ENCODE measurements around the gene PP2D1. TPM values are rescaled to one million over a fixed set of nuclear protein-coding genes. Genes with fewer than 3 reads are reported as not detected.

The PP2D1 gene
- total and polyA plus RNA-seq, 9 of the 15 experiments (the other 6 are each of a cell fraction or from before 2014, with no cell fraction given) = 0.07 to 0.10 TPM; not detected in 7

DNA sequence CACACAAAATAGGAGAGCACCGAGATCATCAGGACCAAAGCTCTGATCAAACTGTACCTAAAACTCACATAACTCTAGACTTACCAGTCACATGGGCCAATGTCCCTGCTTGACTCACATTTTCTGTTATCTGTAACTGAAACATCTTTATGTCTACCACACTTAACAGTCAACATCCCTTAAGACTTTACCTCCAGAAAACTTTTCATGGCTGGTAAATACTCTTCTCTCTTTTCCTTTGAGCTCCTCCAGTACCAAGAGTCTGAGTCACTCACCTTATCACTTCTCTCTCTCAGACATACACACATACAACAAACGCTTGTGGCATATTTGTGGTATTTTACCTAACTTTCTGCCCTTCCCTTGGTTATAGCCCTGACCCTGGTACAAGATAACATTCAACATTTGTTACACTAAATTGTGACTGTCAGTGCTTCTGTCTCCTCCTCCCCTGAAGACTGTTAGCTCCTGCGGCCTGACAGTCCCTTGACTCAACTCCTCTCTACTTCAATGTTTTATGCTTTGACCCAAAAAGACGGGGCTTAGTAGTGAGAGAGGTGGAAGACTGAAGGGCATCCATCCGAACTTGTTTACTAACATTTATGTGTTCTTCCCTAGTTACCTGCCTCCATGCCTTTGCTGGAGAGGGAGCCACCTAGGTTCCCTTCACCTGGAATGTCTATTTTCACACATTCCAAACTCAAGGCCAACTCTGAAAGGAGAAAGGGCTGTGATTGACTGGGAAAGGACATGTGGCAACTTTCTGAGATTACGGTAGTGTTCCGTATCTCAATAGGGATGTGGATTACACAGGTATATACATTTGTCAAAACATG, 74.4 kb downstream of the PP2D1 start (continued):
- TF ChIP-seq NFXL1 (CRISPR knock-in tag; IDR thresholded peaks at IDR 0.05) (no peak), FOSL1 (tag; conservative IDR thresholded peaks at IDR 0.05) (peak; percentile 98), ZNF436 (CRISPR knock-in tag; IDR thresholded peaks at IDR 0.05) (no peak), NONO (IDR thresholded peaks at IDR 0.05; ENCODE audit: low read depth in 2 of 2, low read length in 1 of 2) (no peak; a peak in 1 of 4 replicates), ZEB2 (IDR thresholded peaks at IDR 0.05) (peak; percentile 90), SP1 (CRISPR knock-in tag; IDR thresholded peaks at IDR 0.05) (no peak), RFX7 (CRISPR knock-in tag; IDR thresholded peaks at IDR 0.05) (no peak), NFRKB (IDR thresholded peaks at IDR 0.05; ENCODE audit: low read depth) (0 out of 2 replicates have a peak, but pooled peaks have one; percentile 37), C11orf30 (IDR thresholded peaks at IDR 0.05; ENCODE audit: low read depth) (no peak), BDP1 (IDR thresholded peaks at IDR 0.05; ENCODE audit: insufficient read depth, insufficient read length) (no peak), MAZ (CRISPR knock-in tag; conservative IDR thresholded peaks at IDR 0.05 in 1 of 2, IDR thresholded peaks at IDR 0.05 in 1 of 2) (peak in 1 of 2 experiments; percentile 34; a peak in 1 of 4 replicates), CXXC5 (CRISPR knock-in tag; IDR thresholded peaks at IDR 0.05) (peak; percentile 39; the same call in 1 of the 2 replicates), ZNF274 (IDR thresholded peaks at IDR 0.05; ENCODE audit: borderline replicate concordance, low read depth, low read length) (no peak), ZNF3 (CRISPR knock-in tag; IDR thresholded peaks at IDR 0.05) (no peak), JUND (IDR thresholded peaks at IDR 0.05; ENCODE audit: borderline replicate concordance, low read depth, low read length) (peak; percentile 93), JUND (tag; IDR thresholded peaks at IDR 0.05; ENCODE audit: borderline replicate concordance, low read depth, low read length) (peak; percentile 92; the same call in 2 of the 3 replicates), HNRNPL (IDR thresholded peaks at IDR 0.05; ENCODE audit: low read depth, low read length) (no peak), ZBED1 (IDR thresholded peaks at IDR 0.05) (no peak)
- TF ChIP-seq, protein P1, sequence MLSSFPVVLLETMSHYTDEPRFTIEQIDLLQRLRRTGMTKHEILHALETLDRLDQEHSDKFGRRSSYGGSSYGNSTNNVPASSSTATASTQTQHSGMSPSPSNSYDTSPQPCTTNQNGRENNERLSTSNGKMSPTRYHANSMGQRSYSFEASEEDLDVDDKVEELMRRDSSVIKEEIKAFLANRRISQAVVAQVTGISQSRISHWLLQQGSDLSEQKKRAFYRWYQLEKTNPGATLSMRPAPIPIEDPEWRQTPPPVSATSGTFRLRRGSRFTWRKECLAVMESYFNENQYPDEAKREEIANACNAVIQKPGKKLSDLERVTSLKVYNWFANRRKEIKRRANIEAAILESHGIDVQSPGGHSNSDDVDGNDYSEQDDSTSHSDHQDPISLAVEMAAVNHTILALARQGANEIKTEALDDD (IDR thresholded peaks at IDR 0.05) = peak; percentile 95
- TF ChIP-seq, protein P2, sequence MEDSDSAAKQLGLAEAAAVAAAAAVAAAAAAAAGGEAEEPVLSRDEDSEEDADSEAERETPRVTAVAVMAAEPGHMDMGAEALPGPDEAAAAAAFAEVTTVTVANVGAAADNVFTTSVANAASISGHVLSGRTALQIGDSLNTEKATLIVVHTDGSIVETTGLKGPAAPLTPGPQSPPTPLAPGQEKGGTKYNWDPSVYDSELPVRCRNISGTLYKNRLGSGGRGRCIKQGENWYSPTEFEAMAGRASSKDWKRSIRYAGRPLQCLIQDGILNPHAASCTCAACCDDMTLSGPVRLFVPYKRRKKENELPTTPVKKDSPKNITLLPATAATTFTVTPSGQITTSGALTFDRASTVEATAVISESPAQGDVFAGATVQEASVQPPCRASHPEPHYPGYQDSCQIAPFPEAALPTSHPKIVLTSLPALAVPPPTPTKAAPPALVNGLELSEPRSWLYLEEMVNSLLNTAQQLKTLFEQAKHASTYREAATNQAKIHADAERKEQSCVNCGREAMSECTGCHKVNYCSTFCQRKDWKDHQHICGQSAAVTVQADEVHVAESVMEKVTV (CRISPR knock-in tag; IDR thresholded peaks at IDR 0.05) = no peak; the same call in 1 of the 2 replicates
- TF ChIP-seq, protein P3, sequence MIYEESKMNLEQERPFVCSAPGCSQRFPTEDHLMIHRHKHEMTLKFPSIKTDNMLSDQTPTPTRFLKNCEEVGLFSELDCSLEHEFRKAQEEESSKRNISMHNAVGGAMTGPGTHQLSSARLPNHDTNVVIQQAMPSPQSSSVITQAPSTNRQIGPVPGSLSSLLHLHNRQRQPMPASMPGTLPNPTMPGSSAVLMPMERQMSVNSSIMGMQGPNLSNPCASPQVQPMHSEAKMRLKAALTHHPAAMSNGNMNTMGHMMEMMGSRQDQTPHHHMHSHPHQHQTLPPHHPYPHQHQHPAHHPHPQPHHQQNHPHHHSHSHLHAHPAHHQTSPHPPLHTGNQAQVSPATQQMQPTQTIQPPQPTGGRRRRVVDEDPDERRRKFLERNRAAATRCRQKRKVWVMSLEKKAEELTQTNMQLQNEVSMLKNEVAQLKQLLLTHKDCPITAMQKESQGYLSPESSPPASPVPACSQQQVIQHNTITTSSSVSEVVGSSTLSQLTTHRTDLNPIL (CRISPR knock-in tag; IDR thresholded peaks at IDR 0.05) = no peak
- TF ChIP-seq, protein P4, sequence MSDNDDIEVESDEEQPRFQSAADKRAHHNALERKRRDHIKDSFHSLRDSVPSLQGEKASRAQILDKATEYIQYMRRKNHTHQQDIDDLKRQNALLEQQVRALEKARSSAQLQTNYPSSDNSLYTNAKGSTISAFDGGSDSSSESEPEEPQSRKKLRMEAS (CRISPR knock-in tag; IDR thresholded peaks at IDR 0.05) = no peak
- TF ChIP-seq, protein P5, sequence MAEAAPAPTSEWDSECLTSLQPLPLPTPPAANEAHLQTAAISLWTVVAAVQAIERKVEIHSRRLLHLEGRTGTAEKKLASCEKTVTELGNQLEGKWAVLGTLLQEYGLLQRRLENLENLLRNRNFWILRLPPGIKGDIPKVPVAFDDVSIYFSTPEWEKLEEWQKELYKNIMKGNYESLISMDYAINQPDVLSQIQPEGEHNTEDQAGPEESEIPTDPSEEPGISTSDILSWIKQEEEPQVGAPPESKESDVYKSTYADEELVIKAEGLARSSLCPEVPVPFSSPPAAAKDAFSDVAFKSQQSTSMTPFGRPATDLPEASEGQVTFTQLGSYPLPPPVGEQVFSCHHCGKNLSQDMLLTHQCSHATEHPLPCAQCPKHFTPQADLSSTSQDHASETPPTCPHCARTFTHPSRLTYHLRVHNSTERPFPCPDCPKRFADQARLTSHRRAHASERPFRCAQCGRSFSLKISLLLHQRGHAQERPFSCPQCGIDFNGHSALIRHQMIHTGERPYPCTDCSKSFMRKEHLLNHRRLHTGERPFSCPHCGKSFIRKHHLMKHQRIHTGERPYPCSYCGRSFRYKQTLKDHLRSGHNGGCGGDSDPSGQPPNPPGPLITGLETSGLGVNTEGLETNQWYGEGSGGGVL (CRISPR knock-in tag; IDR thresholded peaks at IDR 0.05) = no peak

All from K562 (cell line).